Measurements from ENCODE around the gene ALPI.

- TF ChIP-seq CTCF (IDR thresholded peaks at IDR 0.05): no peak
- TF ChIP-seq POLR2AphosphoS5 (IDR thresholded peaks at IDR 0.05; ENCODE audit: low read depth, low read length): no peak
Measured at GRCh38 chr2:232502911-232503808, 47.2 kb downstream of the ALPI start.
